ENCODE results near the gene SERPINA5.
"Not testable (repeated sequence)": the region's sequence is repeated elsewhere in the genome, so short reads cannot be mapped to it uniquely, and the experiment has no call there.

The SERPINA5 gene

DNA sequence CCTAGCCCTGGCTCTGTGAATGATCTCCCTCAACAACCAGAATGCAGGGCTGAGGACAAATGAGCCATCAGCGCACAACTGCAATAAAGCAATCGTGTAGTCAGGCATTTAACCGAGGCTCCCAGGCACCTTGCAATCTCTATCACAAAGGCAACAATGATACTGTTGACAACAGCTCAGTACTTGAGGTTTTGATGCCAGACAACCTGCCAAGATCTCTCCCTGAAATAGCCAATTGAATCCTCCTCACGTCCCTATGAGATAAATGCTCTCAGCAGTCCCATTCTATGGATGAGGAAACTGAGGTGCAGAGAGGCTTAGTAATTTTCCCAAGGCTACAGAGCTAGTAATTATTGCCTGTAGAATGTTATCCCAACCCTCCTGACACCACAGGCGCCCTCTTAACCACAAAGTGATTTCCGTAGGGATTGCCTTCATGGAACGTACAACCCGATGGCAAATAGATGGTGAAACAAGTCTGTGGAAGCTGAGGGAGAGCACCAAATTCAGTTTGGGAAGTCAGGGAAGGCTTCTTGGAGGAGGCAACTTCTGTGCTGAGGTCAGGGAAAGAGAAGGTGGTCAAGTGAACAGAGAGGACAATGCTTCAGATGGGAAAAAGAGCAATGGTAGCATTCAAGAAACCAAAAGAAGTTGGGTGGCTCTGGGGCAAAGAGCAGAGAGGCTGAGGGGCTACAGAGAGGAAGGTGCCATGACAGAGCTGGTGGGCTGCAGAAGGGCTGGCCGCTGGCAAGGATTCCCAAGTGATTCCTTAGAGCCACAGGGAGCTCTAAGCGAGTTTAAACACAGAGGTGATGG, 43.5 kb downstream of the SERPINA5 start:
- DNase-seq = no peak

DNA sequence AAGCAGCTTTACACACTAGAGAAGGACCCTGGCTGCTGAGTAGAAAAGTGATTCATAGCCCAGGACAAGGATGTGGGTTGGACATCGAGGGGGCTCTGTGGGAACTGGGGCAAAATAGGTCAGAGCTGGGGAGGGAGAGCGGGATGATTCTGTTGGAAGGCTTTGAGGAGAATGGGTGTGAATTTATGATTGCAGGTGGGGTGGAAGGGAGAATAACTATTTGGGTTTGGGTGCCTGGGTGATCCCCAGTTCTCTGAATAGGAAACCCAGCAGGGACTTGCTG, 44.1 kb downstream of the SERPINA5 start:
- DNase-seq = no peak

DNA sequence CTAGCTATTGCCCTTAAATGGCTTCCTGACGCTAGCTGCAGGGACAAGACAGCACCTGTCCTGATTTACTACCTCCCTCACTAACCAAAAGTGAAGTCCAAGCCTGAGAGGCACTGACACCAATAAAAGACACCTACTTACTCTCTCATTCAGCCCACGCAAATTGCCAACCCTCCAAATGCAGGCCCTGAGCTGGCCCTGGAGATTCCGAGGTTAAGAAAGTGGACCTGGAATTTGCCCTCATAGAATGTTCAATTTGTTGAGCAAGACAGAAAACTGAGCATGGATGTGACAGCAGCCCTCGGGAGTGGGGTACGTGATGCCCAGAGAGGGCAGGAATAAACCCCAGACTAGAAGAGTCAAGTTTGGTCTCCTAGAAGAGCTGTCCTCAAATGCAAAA, 47.4 kb downstream of the SERPINA5 start:
- no peak for DNase-seq

DNA sequence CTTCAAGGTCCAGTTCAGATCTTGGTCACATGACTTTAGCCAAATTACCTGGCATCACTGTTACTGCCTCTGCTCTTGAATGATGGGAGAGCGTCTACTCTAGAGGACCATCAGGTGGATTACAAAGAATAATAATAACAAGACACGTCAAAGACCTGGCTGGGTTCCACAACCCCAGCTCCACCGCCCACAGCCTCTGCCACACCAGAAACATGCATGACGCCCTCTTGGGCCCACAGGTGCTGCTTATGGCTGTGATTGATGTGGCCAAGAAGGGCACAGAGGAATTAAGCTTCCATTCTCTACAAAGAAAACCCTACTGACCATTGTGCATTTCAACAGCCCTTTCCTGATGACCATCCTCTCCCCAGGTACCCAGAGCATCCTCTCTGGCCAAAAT, 49.2 kb downstream of the SERPINA5 start:
- no peak for DNase-seq

- DNase-seq = no peak
These were observed 49.8 kb downstream of the SERPINA5 start for GRCh38 chr14:94631050-94631449.

DNA sequence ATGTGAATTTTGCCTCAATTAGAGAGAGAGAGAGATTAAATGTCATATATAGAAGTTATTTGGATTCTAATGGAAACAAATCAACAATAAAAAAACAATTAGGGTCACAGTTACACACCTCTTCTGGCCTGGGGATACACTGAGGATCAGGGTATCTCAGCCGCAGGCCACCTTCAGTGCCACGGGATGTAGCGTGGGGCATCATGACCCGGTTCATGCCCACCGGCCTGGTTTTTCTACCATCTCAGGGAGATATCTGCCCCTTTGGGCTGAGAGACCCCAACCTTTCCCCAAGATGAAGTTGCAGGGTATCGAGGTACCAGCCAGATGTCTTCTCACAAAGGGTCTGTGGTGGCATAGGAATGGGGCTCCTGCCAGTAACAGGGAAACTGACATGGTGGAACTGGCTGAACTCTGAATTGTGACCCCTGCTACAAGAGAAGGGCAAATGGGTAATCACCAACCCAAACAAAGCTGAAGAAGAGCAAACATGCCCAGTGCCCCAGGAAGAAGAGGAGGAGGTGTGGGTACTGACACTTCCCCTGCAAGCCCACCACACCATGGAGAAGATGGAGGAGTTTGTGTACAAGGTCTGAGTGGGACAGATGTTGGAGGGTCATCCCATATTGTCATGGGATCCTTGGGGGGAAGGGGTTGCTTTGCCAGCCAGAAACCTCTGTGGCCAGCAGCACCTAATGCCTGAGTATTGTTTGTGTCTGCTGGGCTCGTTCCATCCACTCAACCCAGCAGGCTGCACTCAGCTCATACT, 50.5 kb downstream of the SERPINA5 start:
- DNase-seq = no peak

DNA sequence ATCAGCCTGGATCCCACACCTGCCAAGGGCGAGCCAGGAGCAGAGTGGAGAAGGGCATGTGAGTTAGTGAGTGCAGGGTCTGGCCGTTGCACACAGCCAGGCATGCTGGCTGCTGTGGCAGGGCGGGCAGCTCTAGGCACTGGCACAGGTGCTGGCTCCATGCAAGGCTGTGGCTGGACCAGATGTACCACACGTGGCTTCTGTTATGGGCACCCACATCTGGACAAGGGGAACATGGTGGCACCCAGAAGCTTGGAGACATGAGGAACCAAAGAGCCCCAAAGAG, 51.0 kb downstream of the SERPINA5 start:
- no peak for DNase-seq

GRCh38 chr14:94633121-94633520, 51.9 kb downstream of the SERPINA5 start:
- DNase-seq = no peak

GRCh38 chr14:94635154-94635553, 53.9 kb downstream of the SERPINA5 start:
- no peak for DNase-seq

DNA sequence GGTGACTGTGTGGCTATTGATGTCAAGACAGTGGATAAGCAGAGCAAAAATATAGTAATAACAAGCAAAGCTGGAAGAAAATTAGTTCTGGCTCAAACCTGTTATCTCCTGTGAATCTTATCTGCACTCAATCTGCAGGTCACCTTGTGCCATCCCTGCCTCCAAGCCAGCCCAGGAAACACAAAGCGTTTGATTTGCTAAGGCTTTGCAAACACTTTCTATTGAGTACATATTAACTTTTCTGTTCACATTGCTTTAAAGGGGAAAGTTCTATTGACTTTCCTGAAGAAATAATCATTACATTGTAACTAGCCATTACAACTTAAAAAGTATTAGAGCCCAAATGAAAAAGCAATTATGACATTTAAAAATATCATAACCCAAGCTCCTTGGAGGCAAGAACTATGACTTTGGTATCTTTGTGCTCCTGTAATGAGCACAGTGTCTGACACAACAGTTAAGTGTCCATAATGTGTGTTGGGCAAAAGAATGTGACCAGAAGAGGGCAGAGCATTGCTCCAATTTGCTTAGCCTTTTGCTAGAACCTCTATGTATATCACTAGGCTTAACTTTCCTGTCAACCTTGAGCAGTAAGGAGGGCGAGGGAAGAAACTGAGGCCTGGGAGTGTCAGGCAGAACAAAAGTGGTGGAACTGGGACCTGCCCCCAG, 55.7 kb downstream of the SERPINA5 start:
- no peak for DNase-seq

- not testable (repeated sequence) for DNase-seq
These were observed 56.6 kb downstream of the SERPINA5 start for GRCh38 chr14:94637814-94638213.

- DNase-seq = no peak
These were observed 57.1 kb downstream of the SERPINA5 start for GRCh38 chr14:94638339-94638738.

DNA sequence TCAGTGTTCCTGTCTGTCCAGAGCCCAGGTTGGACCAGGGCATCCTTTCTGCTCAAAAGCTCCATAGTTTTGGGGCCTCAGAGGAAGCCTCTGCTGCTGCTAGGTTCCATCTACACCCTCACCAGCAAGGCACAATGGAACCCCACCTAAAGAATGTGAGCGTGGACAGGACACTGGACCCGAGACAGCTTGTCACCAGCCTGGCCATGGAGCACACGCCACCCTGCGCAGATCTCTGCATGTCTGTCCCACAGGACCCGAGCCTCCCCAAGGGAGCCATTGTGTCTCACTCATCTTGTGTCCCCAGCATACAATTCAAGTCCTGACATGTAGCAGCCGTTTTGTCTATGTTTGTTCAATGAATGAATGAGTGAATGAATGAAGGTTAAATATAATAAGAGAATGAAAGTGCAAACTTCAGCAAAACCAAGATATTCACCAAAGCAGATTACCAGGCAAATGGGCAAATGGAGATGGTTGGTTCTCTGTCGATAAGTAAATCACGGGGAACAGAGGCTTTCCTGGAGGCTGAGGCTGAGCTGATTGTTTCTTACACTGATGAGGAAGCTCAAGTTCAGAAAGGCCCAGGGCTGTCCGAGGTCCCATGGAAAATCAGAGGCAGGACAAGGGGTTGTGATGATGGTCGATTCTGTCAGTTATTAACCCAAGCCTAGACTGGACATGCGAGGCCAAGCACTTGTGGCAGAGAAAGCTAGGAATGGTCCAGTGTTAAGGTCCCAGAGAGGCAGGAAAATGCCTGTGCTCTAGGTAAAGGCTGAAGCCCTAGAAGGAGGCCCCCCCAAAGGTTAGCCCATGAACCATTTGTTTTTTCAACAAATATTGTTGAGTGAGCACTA, 58.0 kb downstream of the SERPINA5 start:
- no peak for DNase-seq

GRCh38 chr14:94640721-94641631, 59.8 kb downstream of the SERPINA5 start:
- DNase-seq = no peak

DNA sequence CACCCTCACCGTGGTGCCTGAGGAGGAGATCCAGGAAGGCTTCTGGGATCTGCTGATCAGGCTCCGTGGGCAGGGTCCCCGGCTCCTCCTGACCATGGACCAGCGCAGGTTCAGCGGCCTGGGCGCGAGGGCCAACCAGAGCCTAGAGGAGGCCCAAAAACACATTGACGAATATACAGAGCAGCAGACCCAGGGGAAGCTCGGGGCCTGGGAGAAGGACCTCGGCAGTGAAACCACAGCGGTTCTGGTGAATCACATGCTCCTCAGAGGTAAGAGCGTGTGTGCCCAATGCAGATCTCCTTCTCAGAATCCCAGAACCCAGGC, 60.4 kb downstream of the SERPINA5 start:
- no peak for DNase-seq
